Mesodermal cell (in vitro differentiated cells): ENCODE measurements around the gene LIN7C.
A peak's percentile ranks its signal among the peaks of the same experiment; 100 is the strongest.
"Not testable (repeated sequence)": the region's sequence is repeated elsewhere in the genome, so short reads cannot be mapped to it uniquely, and the experiment has no call there.

ENCODE experiments used
- H3K27ac ChIP-seq: 2 replicates; pipeline ENCODE4 v1.7.0; 2013; ENCODE audit warnings: mild to moderate bottlenecking, low read depth, low read length, moderate library complexity; ENCODE audit not compliant: severe bottlenecking
- H3K36me3 ChIP-seq: 2 replicates; pipeline ENCODE4 v1.7.1; 2013; ENCODE audit warnings: mild to moderate bottlenecking, low read length, moderate library complexity; ENCODE audit not compliant: control insufficient read depth, insufficient read depth
- H3K4me1 ChIP-seq: one replicate; pipeline ENCODE4 v1.7.1; 2013; ENCODE audit warnings: mild to moderate bottlenecking, low read length; ENCODE audit not compliant: insufficient read depth, control insufficient read depth, poor library complexity, severe bottlenecking
- H3K4me3 ChIP-seq: 2 replicates; pipeline ENCODE4 v1.7.0; 2013; ENCODE audit warnings: low read length, control low read depth, mild to moderate bottlenecking; ENCODE audit not compliant: insufficient read depth, poor library complexity, severe bottlenecking; ENCODE audit errors: extremely low read depth
- H3K9me3 ChIP-seq: 2 replicates; pipeline ENCODE4 v1.7.1; 2013; ENCODE audit warnings: mild to moderate bottlenecking, low read length, moderate library complexity; ENCODE audit not compliant: control insufficient read depth
- WGBS, 2 experiments: methylation state at CpG; one replicate each; pipeline ENCODE4 v1.1.5; 2013; ENCODE audit warnings: missing lambda C conversion rate in 2 of 2; ENCODE audit not compliant: insufficient coverage in 2 of 2; 5-methylcytosine and 5-hydroxymethylcytosine counted together

LIN7C gene

GRCh38 chr11:27459191-27459590 is 47.4 kb downstream of the LIN7C start:
- no peak overlapping the region for H3K27ac ChIP-seq
- H3K36me3 ChIP-seq = peaks cover 37% of the 10 kb centered on the region
- H3K9me3 ChIP-seq = peaks cover 5% of the 10 kb centered on the region
- H3K4me1 ChIP-seq = peaks cover 32% of the 10 kb centered on the region
- WGBS, 2 experiments = 100% methylated on average over 3 to 4 of the region's 6 CpGs
- H3K4me3 ChIP-seq = no peak overlapping the region

- WGBS, 2 experiments = no CpG with 5 or more reads among the region's 2 CpGs
- Histone ChIP-seq H3K9me3 (peaks cover 7% of the 10 kb centered on the region), H3K27ac (no peak overlapping the region), H3K36me3 (peaks cover 39% of the 10 kb centered on the region), H3K4me1 (peaks cover 30% of the 10 kb centered on the region), H3K4me3 (no peak overlapping the region)
These were observed 48.4 kb downstream of the LIN7C start for GRCh38 chr11:27458182-27458581.

- Histone ChIP-seq H3K4me3 (no peak overlapping the region), H3K9me3 (peaks cover 7% of the 10 kb centered on the region), H3K27ac (no peak overlapping the region), H3K4me1 (peaks cover 33% of the 10 kb centered on the region), H3K36me3 (peaks cover 28% of the 10 kb centered on the region)
These were observed 49.7 kb downstream of the LIN7C start for GRCh38 chr11:27456795-27457329.

GRCh38 chr11:27456140-27456794 is 50.3 kb downstream of the LIN7C start:
- peaks cover 7% of the 10 kb centered on the region for H3K9me3 ChIP-seq
- no CpG with 5 or more reads among the region's 2 CpGs for WGBS, 2 experiments
- H3K27ac ChIP-seq = peak overlapping the region; percentile 59
- H3K4me1 ChIP-seq = peaks cover 33% of the 10 kb centered on the region
- no peak overlapping the region for H3K4me3 ChIP-seq
- H3K36me3 ChIP-seq = peaks cover 22% of the 10 kb centered on the region

- no peak overlapping the region for H3K4me3 ChIP-seq
- no peak overlapping the region for H3K27ac ChIP-seq
- peaks cover 31% of the 10 kb centered on the region for H3K4me1 ChIP-seq
- peaks cover 7% of the 10 kb centered on the region for H3K9me3 ChIP-seq
- peaks cover 22% of the 10 kb centered on the region for H3K36me3 ChIP-seq
- WGBS, 2 experiments = 100% methylated on average over 2 of the region's 4 CpGs
These were observed 50.9 kb downstream of the LIN7C start for GRCh38 chr11:27455667-27456066.

GRCh38 chr11:27453701-27454100 is 52.9 kb downstream of the LIN7C start:
- peaks cover 7% of the 10 kb centered on the region for H3K9me3 ChIP-seq
- H3K4me1 ChIP-seq = peaks cover 21% of the 10 kb centered on the region
- 100% methylated on average over 1 of the region's 1 CpG for WGBS, 2 experiments
- no peak overlapping the region for H3K27ac ChIP-seq
- H3K36me3 ChIP-seq = peaks cover 26% of the 10 kb centered on the region
- H3K4me3 ChIP-seq = no peak overlapping the region

GRCh38 chr11:27452147-27452546 is 54.4 kb downstream of the LIN7C start:
- H3K27ac ChIP-seq = no peak overlapping the region
- no peak overlapping the region for H3K4me3 ChIP-seq
- 86 to 95% methylated on average over 3 of the region's 3 CpGs for WGBS, 2 experiments
- H3K9me3 ChIP-seq = peaks cover 7% of the 10 kb centered on the region
- peaks cover 27% of the 10 kb centered on the region for H3K36me3 ChIP-seq
- peaks cover 17% of the 10 kb centered on the region for H3K4me1 ChIP-seq

- WGBS, 2 experiments = no CpG with 5 or more reads among the region's 1 CpG
- H3K27ac ChIP-seq = peak overlapping the region; percentile 5
- peaks cover 7% of the 10 kb centered on the region for H3K9me3 ChIP-seq
- no peak overlapping the region for H3K4me3 ChIP-seq
- H3K36me3 ChIP-seq = peaks cover 29% of the 10 kb centered on the region
- peaks cover 10% of the 10 kb centered on the region for H3K4me1 ChIP-seq
These were observed 55.2 kb downstream of the LIN7C start for GRCh38 chr11:27451244-27451965.

GRCh38 chr11:27448184-27448540 is 58.4 kb downstream of the LIN7C start:
- peaks cover 18% of the 10 kb centered on the region for H3K36me3 ChIP-seq
- H3K27ac ChIP-seq, H3K4me3 ChIP-seq, H3K4me1 ChIP-seq, H3K9me3 ChIP-seq: not testable (repeated sequence)
- WGBS, 2 experiments = 97 to 100% methylated on average over 1 to 5 of the region's 5 CpGs

- H3K4me1 ChIP-seq = peaks cover 9% of the 10 kb centered on the region
- no CpG with 5 or more reads among the region's 5 CpGs for whole genome bisulfite sequencing, 2 experiments
- H3K27ac ChIP-seq = no peak overlapping the region
- H3K4me3 ChIP-seq = no peak overlapping the region
- no peaks in the 10 kb centered on the region for H3K9me3 ChIP-seq
- peaks cover 18% of the 10 kb centered on the region for H3K36me3 ChIP-seq
These were observed 59.0 kb downstream of the LIN7C start for GRCh38 chr11:27447288-27448183.
